Measurements from ENCODE around the gene EHMT1.

DNA sequence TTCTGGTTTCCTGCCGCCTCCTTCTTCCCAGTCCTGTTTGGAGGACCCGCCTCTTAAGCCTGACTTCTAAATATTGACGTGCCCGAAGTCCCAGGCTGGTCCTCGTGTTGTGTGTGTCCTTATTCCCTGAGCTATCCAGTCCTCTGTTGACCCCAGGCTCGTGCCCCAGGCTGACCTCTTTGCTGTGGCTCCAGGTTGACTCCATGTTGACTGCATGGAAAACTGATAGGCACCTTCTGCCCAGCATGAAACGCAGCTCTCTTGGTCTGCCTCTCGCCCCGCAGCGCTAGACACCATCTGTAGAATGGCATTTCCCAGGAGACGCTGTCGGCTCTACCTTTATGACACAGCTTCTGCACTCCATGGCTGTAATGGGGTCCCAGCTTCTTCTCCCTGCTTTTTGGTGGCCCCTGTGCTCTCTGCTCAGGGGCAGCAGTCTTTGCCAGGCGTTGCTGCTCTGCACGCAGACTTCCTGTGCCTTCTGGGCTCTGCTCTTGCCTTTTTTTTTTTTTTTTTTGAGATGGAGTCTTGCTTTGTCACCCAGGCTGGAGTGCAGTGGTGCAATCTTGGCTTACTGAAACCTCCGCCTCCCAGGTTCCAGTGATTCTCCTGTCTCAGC, 28.4 kb downstream of the EHMT1 start:
- TF ChIP-seq, protein P1, sequence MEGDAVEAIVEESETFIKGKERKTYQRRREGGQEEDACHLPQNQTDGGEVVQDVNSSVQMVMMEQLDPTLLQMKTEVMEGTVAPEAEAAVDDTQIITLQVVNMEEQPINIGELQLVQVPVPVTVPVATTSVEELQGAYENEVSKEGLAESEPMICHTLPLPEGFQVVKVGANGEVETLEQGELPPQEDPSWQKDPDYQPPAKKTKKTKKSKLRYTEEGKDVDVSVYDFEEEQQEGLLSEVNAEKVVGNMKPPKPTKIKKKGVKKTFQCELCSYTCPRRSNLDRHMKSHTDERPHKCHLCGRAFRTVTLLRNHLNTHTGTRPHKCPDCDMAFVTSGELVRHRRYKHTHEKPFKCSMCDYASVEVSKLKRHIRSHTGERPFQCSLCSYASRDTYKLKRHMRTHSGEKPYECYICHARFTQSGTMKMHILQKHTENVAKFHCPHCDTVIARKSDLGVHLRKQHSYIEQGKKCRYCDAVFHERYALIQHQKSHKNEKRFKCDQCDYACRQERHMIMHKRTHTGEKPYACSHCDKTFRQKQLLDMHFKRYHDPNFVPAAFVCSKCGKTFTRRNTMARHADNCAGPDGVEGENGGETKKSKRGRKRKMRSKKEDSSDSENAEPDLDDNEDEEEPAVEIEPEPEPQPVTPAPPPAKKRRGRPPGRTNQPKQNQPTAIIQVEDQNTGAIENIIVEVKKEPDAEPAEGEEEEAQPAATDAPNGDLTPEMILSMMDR (IDR thresholded peaks at IDR 0.05): no peak
- no peak for TF ChIP-seq EZH2 (IDR thresholded peaks at IDR 0.05; ENCODE audit: borderline replicate concordance, insufficient read depth, low read depth, low read length, poor library complexity, severe bottlenecking)
